VCaP (cell line): ENCODE data around the gene RBM4.

Experiments
- H3K27ac ChIP-seq: fragments of 450-650 bp; 2 replicates; pipeline ENCODE4 v1.5.1; 2017
- CTCF ChIP-seq: fragments of 450-650 bp; conservative IDR thresholded peaks from 2 replicates; pipeline ENCODE4 v1.5.1; 2017; ENCODE audit warnings: mild to moderate bottlenecking, moderate library complexity

RBM4 gene

DNA sequence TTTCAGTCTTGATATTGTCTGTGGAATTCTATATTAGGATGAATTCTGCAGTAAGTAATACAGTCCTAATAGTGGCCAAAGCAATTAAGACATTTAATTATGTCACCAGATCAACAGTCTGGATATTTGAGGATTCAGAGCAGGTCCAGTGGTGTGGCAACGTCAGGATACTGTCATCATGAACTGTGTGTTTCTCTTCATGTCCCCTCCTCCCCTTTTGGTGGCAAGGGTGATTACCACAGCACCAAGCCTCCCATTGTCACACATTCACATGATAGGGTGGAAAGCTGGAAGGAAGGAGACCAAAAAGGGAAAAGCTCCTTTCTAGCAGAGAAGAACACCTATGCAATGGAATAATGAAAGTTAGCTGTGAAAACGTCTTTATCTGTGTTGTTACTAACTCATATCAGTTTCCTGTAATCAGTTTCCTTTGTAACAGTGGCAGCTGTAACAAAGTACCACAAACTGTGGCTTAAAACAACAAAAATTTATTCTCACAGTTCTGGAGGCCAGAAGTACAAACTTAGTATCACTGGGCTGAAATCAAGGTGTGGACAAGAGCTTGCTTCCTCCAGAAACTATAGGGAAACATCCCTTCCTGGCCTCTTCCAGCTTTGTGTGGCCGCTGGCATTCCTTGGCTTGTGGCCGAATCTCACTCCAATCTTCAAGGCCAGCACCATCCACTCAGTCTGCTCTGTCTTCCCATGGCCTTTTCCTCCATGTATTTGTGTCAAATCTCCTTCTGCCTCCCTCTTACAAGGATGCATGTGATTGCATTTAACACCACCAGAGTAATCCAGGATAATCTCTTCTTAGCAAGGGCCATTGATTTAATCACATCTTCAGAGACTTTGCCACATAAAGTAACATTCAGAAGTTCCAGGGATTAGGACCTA is 28.5 kb upstream of the RBM4 start:
- no peak overlapping the region for H3K27ac ChIP-seq
- TF ChIP-seq CTCF = no peak

DNA sequence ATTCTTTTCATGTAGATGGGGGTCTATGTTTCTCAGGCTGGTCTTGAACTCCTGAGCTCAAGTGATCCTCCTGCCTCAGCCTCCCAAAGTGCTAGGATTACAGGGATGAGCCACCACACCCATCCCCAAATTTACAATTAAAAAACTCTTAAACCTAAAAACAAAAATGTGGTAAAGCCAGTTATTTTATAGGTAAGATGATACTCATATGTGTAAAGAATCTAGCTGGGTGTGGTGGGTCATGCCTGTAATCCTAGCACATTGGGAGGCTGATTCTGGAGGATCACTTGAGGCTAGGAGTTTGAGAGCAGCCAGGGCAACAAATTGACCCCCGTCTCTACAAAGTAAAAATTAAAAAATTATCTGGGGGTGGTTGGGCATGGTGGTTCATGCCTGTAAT is 26.0 kb upstream of the RBM4 start:
- H3K27ac ChIP-seq = no peak overlapping the region
- TF ChIP-seq CTCF = no peak

DNA sequence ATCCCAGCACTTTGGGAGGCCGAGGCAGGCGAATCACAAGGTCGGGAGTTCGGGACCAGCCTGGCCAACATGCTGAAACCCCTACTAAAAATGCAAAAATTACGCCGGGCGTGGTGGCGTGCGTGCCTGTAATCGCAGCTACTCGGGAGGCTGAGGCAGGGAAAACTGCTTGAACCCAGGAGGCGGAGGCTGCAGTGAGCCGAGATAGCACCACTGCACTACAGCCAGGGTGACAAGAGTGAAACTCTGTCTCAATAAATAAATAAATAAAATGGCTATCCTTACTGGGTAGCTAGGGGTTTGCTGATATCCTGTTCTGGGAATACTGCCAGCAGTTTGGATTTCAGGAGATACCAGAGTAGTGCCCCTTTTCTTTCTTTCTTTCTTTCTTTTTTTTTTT is 24.4 kb upstream of the RBM4 start:
- no peak for TF ChIP-seq CTCF
- H3K27ac ChIP-seq = no peak overlapping the region; the same call in 1 of the 2 replicates

DNA sequence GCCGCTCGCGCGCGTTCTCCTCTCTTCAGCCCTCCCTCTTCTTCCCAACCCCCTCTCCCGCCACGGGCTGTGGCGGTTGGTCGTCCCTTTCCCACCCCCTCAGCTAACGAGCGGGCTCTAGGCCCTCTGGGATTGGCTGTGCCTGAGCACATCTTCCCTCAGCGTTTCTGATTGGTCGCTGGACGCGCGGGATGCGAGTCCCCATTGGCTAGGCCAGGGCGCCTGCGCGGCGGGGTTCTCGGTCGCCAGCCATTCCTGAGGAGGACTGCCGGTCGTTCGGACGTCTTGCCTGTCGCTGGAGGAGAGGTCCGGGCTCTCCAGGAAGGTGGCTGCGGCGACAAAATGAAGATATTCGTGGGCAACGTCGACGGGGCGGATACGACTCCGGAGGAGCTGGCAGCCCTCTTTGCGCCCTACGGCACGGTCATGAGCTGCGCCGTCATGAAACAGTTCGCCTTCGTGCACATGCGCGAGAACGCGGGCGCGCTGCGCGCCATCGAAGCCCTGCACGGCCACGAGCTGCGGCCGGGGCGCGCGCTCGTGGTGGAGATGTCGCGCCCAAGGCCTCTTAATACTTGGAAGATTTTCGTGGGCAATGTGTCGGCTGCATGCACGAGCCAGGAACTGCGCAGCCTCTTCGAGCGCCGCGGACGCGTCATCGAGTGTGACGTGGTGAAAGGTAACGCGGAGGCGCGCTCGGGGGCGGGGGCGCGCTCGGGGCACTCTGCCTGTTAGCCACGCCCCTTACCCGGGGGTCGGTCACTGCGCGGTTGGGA is 21.9 kb upstream of the RBM4 start, which contains the start of gene RBM14:
RBM14 (plus strand) TSS at position 252 of the 776 bp plus-strand sequence; CDS start at position 343, 91 bp downstream.
- H3K27ac ChIP-seq = peak within 1 kb of the TSS; percentile 97
- TF ChIP-seq CTCF = no peak

GRCh38 chr11:66617155-66617834 is 21.2 kb upstream of the RBM4 start:
- no peak for TF ChIP-seq CTCF
- peak overlapping the region; percentile 97 for H3K27ac ChIP-seq

GRCh38 chr11:66619080-66619554 is 19.4 kb upstream of the RBM4 start:
- peak overlapping the region; percentile 97 for H3K27ac ChIP-seq
- no peak for TF ChIP-seq CTCF

DNA sequence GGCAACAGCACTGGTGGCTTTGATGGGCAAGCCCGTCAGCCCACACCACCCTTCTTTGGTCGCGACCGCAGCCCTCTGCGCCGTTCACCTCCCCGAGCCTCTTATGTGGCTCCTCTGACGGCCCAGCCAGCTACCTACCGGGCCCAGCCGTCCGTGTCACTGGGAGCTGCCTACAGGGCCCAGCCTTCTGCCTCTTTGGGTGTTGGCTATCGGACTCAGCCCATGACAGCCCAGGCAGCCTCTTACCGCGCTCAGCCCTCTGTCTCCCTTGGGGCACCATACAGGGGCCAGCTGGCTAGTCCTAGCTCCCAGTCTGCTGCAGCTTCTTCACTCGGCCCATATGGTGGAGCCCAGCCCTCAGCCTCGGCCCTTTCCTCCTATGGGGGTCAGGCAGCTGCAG is 14.1 kb upstream of the RBM4 start:
- H3K27ac ChIP-seq = no peak overlapping the region
- no peak for TF ChIP-seq CTCF
